ENCODE data around the gene MLIP.

Gene MLIP

DNA sequence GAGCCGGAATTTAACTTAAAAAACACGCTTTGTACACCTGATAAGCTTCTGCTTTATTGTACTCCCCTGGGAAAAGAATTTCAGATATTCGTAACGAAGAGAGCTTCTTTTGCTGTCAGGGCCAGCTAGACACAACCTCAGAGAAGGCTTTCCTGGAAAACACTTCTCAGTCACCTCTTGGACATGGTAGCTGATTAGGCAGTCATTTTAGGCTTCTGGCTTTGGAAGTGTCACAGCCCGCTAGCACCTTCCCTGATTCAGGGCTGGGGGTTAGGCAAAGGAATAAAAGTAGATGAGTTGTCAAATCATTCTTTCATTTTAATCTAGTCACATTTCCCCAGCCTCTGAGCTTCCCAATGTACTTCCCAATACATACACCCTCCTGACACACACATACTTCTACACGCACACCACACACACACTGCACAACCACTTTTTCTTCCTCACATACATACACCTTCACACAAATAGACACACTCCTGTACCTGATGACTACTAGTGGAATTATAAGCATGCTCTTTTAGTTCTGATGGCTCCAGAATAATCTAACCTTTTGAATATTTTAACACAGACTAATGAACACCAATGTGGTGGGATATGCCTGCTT is 162.1 kb downstream of the MLIP start:
- H3K4me1 Mint-ChIP-seq (ENCODE audit: low read depth): no peaks in the 10 kb centered on the region

DNA sequence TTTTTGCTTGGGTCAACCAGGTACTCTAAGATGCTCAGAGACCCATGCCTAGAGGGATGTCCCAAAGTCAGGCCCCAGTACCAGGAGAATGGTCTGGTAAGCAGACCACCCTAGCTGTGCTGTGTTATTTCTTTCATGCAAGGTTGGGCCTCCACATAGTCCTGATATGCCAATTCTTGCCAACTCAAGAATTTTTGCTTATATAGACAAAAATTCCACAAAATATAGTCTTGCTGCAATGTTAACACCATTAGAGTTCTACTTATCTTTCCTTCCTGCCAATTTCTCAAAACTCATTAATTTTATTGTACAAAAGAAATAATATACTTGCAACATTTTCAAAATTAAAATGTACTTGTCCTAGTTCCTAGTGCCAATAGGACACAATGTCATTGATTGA is 163.1 kb downstream of the MLIP start:
- Mint-ChIP-seq H3K36me3 (ENCODE audit: low read depth) (no peaks in the 10 kb centered on the region), H3K27ac (no peak overlapping the region), H3K9me3 (no peaks in the 10 kb centered on the region), H3K4me3 (no peak overlapping the region), H3K4me1 (ENCODE audit: low read depth) (no peaks in the 10 kb centered on the region), H3K27me3 (ENCODE audit: low read depth) (no peaks in the 10 kb centered on the region)
- DNase-seq (ENCODE audit: low spot score): no peak

More for the DNA sequence above, 162.1 kb downstream of the MLIP start:
- DNase-seq (ENCODE audit: low spot score): no peak
- Mint-ChIP-seq H3K9me3 (no peaks in the 10 kb centered on the region), H3K27me3 (ENCODE audit: low read depth) (no peaks in the 10 kb centered on the region), H3K36me3 (ENCODE audit: low read depth) (no peaks in the 10 kb centered on the region), H3K27ac (no peak overlapping the region), H3K4me3 (no peak overlapping the region)

DNA sequence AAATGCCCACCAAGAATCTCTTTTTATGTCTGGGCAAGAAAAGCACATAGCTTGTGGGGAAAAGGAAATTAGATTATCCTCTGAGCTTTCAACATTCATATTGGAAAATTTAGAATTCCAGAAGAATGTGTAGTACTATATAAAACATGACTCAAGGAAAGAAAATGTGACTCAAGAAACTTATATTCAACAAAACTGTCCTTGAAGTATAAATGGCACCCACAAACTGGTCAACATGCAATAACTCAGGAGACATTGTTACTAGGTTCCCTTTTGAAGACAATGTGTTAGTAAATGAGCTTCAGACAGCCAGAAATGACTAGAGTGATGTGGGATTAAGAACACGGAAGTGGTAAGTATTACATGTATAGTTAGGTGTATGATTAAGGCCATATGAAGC is 170.9 kb downstream of the MLIP start:
- DNase-seq (ENCODE audit: low spot score): no peak
- H3K36me3 Mint-ChIP-seq (ENCODE audit: low read depth): no peaks in the 10 kb centered on the region
- no peaks in the 10 kb centered on the region for H3K27me3 Mint-ChIP-seq (ENCODE audit: low read depth)
- no peak overlapping the region for H3K27ac Mint-ChIP-seq
- no peaks in the 10 kb centered on the region for H3K4me1 Mint-ChIP-seq (ENCODE audit: low read depth)
- H3K4me3 Mint-ChIP-seq: no peak overlapping the region
- H3K9me3 Mint-ChIP-seq: no peaks in the 10 kb centered on the region

- H3K4me3 Mint-ChIP-seq: no peak overlapping the region
- H3K36me3 Mint-ChIP-seq (ENCODE audit: low read depth): no peaks in the 10 kb centered on the region
- no peaks in the 10 kb centered on the region for H3K27me3 Mint-ChIP-seq (ENCODE audit: low read depth)
- no peak overlapping the region for H3K27ac Mint-ChIP-seq
- no peaks in the 10 kb centered on the region for H3K4me1 Mint-ChIP-seq (ENCODE audit: low read depth)
- DNase-seq (ENCODE audit: low spot score): no peak
- H3K9me3 Mint-ChIP-seq: no peaks in the 10 kb centered on the region
Measured at GRCh38 chr6:54284161-54284860, 173.1 kb downstream of the MLIP start.

- Mint-ChIP-seq H3K36me3 (ENCODE audit: low read depth) (no peaks in the 10 kb centered on the region), H3K27me3 (ENCODE audit: low read depth) (no peaks in the 10 kb centered on the region), H3K9me3 (no peaks in the 10 kb centered on the region), H3K4me3 (no peak overlapping the region), H3K27ac (no peak overlapping the region), H3K4me1 (ENCODE audit: low read depth) (no peaks in the 10 kb centered on the region)
- DNase-seq (ENCODE audit: low spot score): no peak
Measured at GRCh38 chr6:54285595-54285994, 174.4 kb downstream of the MLIP start.

DNA sequence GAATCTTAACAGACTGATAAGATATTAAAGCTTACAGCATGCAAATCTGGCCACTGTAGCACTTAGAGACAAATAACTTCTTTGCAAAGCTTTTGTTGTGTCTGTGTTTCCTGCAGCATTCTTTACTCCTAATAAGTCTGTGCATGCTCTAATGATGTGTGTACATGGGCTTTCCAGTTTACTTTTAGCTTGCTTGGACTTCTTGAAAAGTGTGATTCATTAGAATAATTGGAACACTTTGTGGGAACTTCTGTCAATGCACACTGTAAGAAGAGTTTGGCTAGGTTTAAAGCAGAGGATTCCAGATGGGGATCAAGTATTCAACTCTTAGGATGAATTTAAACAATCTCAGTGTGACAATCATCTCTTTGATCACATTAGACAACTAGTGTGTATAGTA is 174.9 kb downstream of the MLIP start:
- no peaks in the 10 kb centered on the region for H3K4me1 Mint-ChIP-seq (ENCODE audit: low read depth)
- H3K27me3 Mint-ChIP-seq (ENCODE audit: low read depth): no peaks in the 10 kb centered on the region
- no peaks in the 10 kb centered on the region for H3K36me3 Mint-ChIP-seq (ENCODE audit: low read depth)
- H3K4me3 Mint-ChIP-seq: no peak overlapping the region
- no peak for DNase-seq (ENCODE audit: low spot score)
- no peaks in the 10 kb centered on the region for H3K9me3 Mint-ChIP-seq
- no peak overlapping the region for H3K27ac Mint-ChIP-seq

GRCh38 chr6:54288474-54288873 is 177.2 kb downstream of the MLIP start:
- H3K9me3 Mint-ChIP-seq: no peaks in the 10 kb centered on the region
- no peak overlapping the region for H3K27ac Mint-ChIP-seq
- H3K4me1 Mint-ChIP-seq (ENCODE audit: low read depth): peaks cover 1% of the 10 kb centered on the region
- DNase-seq (ENCODE audit: low spot score): no peak
- H3K36me3 Mint-ChIP-seq (ENCODE audit: low read depth): no peaks in the 10 kb centered on the region
- no peaks in the 10 kb centered on the region for H3K27me3 Mint-ChIP-seq (ENCODE audit: low read depth)
- no peak overlapping the region for H3K4me3 Mint-ChIP-seq

DNA sequence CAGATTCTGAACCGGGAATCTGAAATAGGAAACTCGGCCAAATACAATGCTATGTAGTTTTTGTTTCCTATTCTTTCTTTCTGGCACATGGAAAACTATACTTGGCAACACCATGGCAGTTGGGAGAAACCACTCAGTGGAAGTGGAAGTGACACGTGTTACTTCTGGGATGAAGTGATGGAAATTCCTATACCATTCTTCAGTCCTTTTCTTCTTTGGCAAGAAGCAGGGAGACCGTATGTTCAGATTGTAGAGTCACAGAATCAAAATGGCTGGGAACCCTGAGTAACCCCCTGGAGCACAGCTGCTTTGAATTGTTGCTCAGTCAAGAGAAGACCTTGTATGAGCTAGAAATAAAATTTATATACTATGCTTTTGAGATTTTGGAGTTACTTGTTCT is 178.2 kb downstream of the MLIP start:
- no peaks in the 10 kb centered on the region for H3K9me3 Mint-ChIP-seq
- H3K27me3 Mint-ChIP-seq (ENCODE audit: low read depth): no peaks in the 10 kb centered on the region
- H3K4me3 Mint-ChIP-seq: no peak overlapping the region
- H3K27ac Mint-ChIP-seq: no peak overlapping the region
- H3K36me3 Mint-ChIP-seq (ENCODE audit: low read depth): no peaks in the 10 kb centered on the region
- DNase-seq (ENCODE audit: low spot score): no peak
- peaks cover 1% of the 10 kb centered on the region for H3K4me1 Mint-ChIP-seq (ENCODE audit: low read depth)

GRCh38 chr6:54291146-54291545 is 179.9 kb downstream of the MLIP start:
- peaks cover under 1% of the 10 kb centered on the region for H3K36me3 Mint-ChIP-seq (ENCODE audit: low read depth)
- no peak for DNase-seq (ENCODE audit: low spot score)
- no peaks in the 10 kb centered on the region for H3K9me3 Mint-ChIP-seq
- H3K4me1 Mint-ChIP-seq (ENCODE audit: low read depth): peaks cover 1% of the 10 kb centered on the region
- H3K4me3 Mint-ChIP-seq: no peak overlapping the region
- H3K27me3 Mint-ChIP-seq (ENCODE audit: low read depth): no peaks in the 10 kb centered on the region
- no peak overlapping the region for H3K27ac Mint-ChIP-seq

GRCh38 chr6:54291738-54292137 is 180.5 kb downstream of the MLIP start:
- Mint-ChIP-seq H3K36me3 (ENCODE audit: low read depth) (peaks cover 2% of the 10 kb centered on the region), H3K9me3 (no peaks in the 10 kb centered on the region), H3K27me3 (ENCODE audit: low read depth) (no peaks in the 10 kb centered on the region), H3K27ac (no peak overlapping the region), H3K4me3 (no peak overlapping the region), H3K4me1 (ENCODE audit: low read depth) (peaks cover 1% of the 10 kb centered on the region)
- DNase-seq (ENCODE audit: low spot score): no peak

GRCh38 chr6:54294965-54295532 is 183.8 kb downstream of the MLIP start:
- DNase-seq (ENCODE audit: low spot score): no peak
- no peaks in the 10 kb centered on the region for H3K27me3 Mint-ChIP-seq (ENCODE audit: low read depth)
- H3K27ac Mint-ChIP-seq: no peak overlapping the region
- H3K36me3 Mint-ChIP-seq (ENCODE audit: low read depth): peaks cover 2% of the 10 kb centered on the region
- peaks cover 1% of the 10 kb centered on the region for H3K4me1 Mint-ChIP-seq (ENCODE audit: low read depth)
- no peak overlapping the region for H3K4me3 Mint-ChIP-seq
- no peaks in the 10 kb centered on the region for H3K9me3 Mint-ChIP-seq

GRCh38 chr6:54299542-54300269 is 188.5 kb downstream of the MLIP start:
- H3K36me3 Mint-ChIP-seq (ENCODE audit: low read depth): peaks cover 2% of the 10 kb centered on the region
- no peaks in the 10 kb centered on the region for H3K9me3 Mint-ChIP-seq

DNA sequence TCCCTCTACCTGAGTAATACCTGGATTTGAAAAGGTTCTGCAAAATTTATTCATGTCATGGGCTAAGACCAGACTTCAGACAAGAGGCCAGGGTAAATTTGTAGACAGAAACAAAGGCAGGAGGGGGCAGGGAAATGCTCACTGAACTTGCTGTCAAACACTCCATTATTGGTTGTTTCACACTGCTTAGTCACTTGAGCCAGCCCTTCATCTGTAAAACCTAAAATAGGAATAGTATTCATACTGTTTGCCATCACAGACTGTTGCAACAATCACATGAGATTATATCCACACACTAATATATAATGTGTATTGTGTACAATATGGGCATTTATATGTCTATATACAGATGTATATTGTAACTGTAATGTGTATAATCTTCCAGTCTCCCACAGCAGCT is 190.5 kb downstream of the MLIP start:
- no peaks in the 10 kb centered on the region for H3K4me1 Mint-ChIP-seq (ENCODE audit: low read depth)
- no peak for DNase-seq (ENCODE audit: low spot score)
- H3K36me3 Mint-ChIP-seq (ENCODE audit: low read depth): no peaks in the 10 kb centered on the region
- no peak overlapping the region for H3K27ac Mint-ChIP-seq
- no peaks in the 10 kb centered on the region for H3K9me3 Mint-ChIP-seq
- no peaks in the 10 kb centered on the region for H3K27me3 Mint-ChIP-seq (ENCODE audit: low read depth)
- H3K4me3 Mint-ChIP-seq: no peak overlapping the region

More at GRCh38 chr6:54299542-54300269, 188.5 kb downstream of the MLIP start:
- Mint-ChIP-seq H3K4me3 (no peak overlapping the region), H3K4me1 (ENCODE audit: low read depth) (no peaks in the 10 kb centered on the region), H3K27me3 (ENCODE audit: low read depth) (no peaks in the 10 kb centered on the region), H3K27ac (no peak overlapping the region)
- DNase-seq (ENCODE audit: low spot score): no peak

DNA sequence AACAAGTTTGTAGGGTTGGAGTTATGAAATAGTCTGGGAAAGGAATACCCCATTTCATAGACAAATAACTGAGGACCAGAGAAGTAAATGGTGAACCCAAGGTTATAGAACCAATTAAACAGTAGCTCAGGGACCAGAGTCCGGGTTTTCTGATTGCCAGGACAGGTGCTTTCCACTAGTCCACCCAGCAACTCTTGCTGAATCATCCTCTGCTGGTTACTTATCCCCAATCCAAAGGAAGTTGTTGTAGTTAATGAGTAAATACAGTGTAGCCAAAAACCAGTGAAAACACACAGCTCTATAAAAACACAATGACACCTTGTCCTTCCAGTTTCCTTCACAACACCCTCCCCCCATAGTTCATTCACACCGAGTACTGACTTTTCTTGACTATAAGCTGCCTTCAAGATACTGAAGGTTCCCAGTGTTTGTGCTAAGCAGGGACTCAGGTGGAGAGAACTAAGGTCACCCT is 196.2 kb downstream of the MLIP start:
- Mint-ChIP-seq H3K27me3 (ENCODE audit: low read depth) (no peaks in the 10 kb centered on the region), H3K9me3 (no peaks in the 10 kb centered on the region), H3K4me3 (no peak overlapping the region)

More for the DNA sequence above, 196.2 kb downstream of the MLIP start:
- H3K36me3 Mint-ChIP-seq (ENCODE audit: low read depth): no peaks in the 10 kb centered on the region
- no peak for DNase-seq (ENCODE audit: low spot score)
- no peak overlapping the region for H3K27ac Mint-ChIP-seq
- no peaks in the 10 kb centered on the region for H3K4me1 Mint-ChIP-seq (ENCODE audit: low read depth)

All from T-helper 2 cell treated with Interferon-gamma antibody and Interleukin-4, amounts not matched to agents 5 μg/mL and 100 μg/mL, for 36 hours (primary cell).